HepG2 (cell line): Measurements from ENCODE around the gene SLC13A5. TPM values are rescaled to one million over a fixed set of nuclear protein-coding genes. Genes with fewer than 3 reads are reported as not detected.

Experiments used
- BORCS8-MEF2B ChIP-seq: sonication (generic); formaldehyde crosslinking; IDR thresholded peaks from 2 replicates; pipeline ENCODE4 v1.8.0; 2022; ENCODE audit warnings: mild to moderate bottlenecking, missing genetic modification reagents
- DNMT3B ChIP-seq: conservative IDR thresholded peaks from 2 replicates; pipeline ENCODE4 v1.6.1; 2016; ENCODE audit warnings: missing biosample characterization, control low read depth
- ELF4 ChIP-seq: sonication (generic); formaldehyde crosslinking; IDR thresholded peaks from 2 replicates; pipeline ENCODE4 v1.5.0; 2020; ENCODE audit warnings: missing genetic modification reagents, mild to moderate bottlenecking, moderate library complexity, borderline replicate concordance
- HDAC6 ChIP-seq: fragments of 200-600 bp; sonication (generic); IDR thresholded peaks from 2 replicates; pipeline ENCODE4 v1.7.0; 2017; ENCODE audit warnings: mild to moderate bottlenecking, antibody characterized with exemption, low read length, low read depth
- HNRNPK ChIP-seq: fragments of 200-400 bp; formaldehyde crosslinking; IDR thresholded peaks from 2 replicates; pipeline ENCODE4 v1.6.1; 2018; ENCODE audit warnings: low read length, low read depth, moderate library complexity, mild to moderate bottlenecking; ENCODE audit not compliant: poor library complexity, severe bottlenecking
- HOXA5 ChIP-seq: sonication (generic); formaldehyde crosslinking; IDR thresholded peaks from 2 replicates; pipeline ENCODE4 v1.4.0; 2020; ENCODE audit warnings: missing genetic modification reagents
- KDM2A ChIP-seq: sonication (generic); formaldehyde crosslinking; IDR thresholded peaks from 2 replicates; pipeline ENCODE4 v1.4.0; 2020; ENCODE audit warnings: low read depth, missing genetic modification reagents, borderline replicate concordance
- MLLT10 ChIP-seq: sonication (generic); formaldehyde crosslinking; IDR thresholded peaks from 2 replicates; pipeline ENCODE4 v1.4.0; 2020; ENCODE audit warnings: missing genetic modification reagents
- NFKB2 ChIP-seq: sonication (generic); formaldehyde crosslinking; IDR thresholded peaks from 2 replicates; pipeline ENCODE4 v1.4.0; 2020; ENCODE audit warnings: missing genetic modification reagents, borderline replicate concordance
- SNAPC4 ChIP-seq: sonication (generic); formaldehyde crosslinking; IDR thresholded peaks from 2 replicates; pipeline ENCODE4 v1.4.0; 2020; ENCODE audit warnings: mild to moderate bottlenecking, missing genetic modification reagents
- TBX2 ChIP-seq: sonication (generic); formaldehyde crosslinking; IDR thresholded peaks from 2 replicates; pipeline ENCODE4 v1.5.0; 2020; ENCODE audit warnings: missing genetic modification reagents, mild to moderate bottlenecking, borderline replicate concordance
- TEAD2 ChIP-seq: sonication (generic); formaldehyde crosslinking; IDR thresholded peaks from 2 replicates; pipeline ENCODE4 v1.9.0; 2021; ENCODE audit warnings: missing genetic modification reagents
- ZBTB39 ChIP-seq: sonication (generic); formaldehyde crosslinking; IDR thresholded peaks from 2 replicates; pipeline ENCODE4 v1.5.0; 2020; ENCODE audit warnings: missing genetic modification reagents
- ZBTB43 ChIP-seq: sonication (generic); formaldehyde crosslinking; conservative IDR thresholded peaks from 2 replicates; pipeline ENCODE4 v1.4.0; 2020; ENCODE audit warnings: missing genetic modification reagents
- ZFP82 ChIP-seq: sonication (generic); formaldehyde crosslinking; IDR thresholded peaks from 2 replicates; pipeline ENCODE4 v1.5.1; 2020; ENCODE audit warnings: mild to moderate bottlenecking, missing genetic modification reagents, borderline replicate concordance
- ZKSCAN5 ChIP-seq: sonication (generic); formaldehyde crosslinking; IDR thresholded peaks from 2 replicates; pipeline ENCODE4 v1.5.1; 2020; ENCODE audit warnings: mild to moderate bottlenecking, missing genetic modification reagents
- ZNF235 ChIP-seq: sonication (generic); formaldehyde crosslinking; IDR thresholded peaks from 2 replicates; pipeline ENCODE4 v1.8.1; 2023; ENCODE audit warnings: mild to moderate bottlenecking, missing genetic modification reagents, borderline replicate concordance
- ZNF446 ChIP-seq: sonication (generic); formaldehyde crosslinking; IDR thresholded peaks from 2 replicates; pipeline ENCODE4 v1.5.0; 2020; ENCODE audit warnings: mild to moderate bottlenecking, missing genetic modification reagents
- ZNF572 ChIP-seq: sonication (generic); formaldehyde crosslinking; IDR thresholded peaks from 2 replicates; pipeline ENCODE4 v1.5.1; 2020; ENCODE audit warnings: mild to moderate bottlenecking, missing genetic modification reagents
- polyA plus RNA-seq, 8 experiments: library from polyadenylated mRNA; depleted of rRNA in 3 of 8; stranded (reverse) in 7 of 8; unstranded in 1 of 8; fragments of >200 nt; fragmentation: Illumina TruSeq in 4 of 8; extraction: Trizol in 4 of 8; gene quantifications; 2 replicates each; pipeline versions ENCODE4 v1.2.1 to v1.2.3, GENCODE V29; 2011 to 2016; ENCODE audit warnings: low read depth in 4 of 8, missing spikeins in 1 of 8, mixed read lengths in 1 of 8; ENCODE audit not compliant: insufficient read depth in 1 of 8
- total RNA-seq, 5 experiments: library from RNA; depleted of rRNA; stranded (reverse); fragments of >200 nt; fragmentation: Illumina TruSeq; extraction: Trizol; gene quantifications; 2 replicates each; pipeline ENCODE4 v1.2.3, GENCODE V29; 2016; ENCODE audit warnings: low read depth in 1 of 5

The SLC13A5 gene
- total and polyA plus RNA-seq, 2 of the 13 experiments (the other 11 are each of a cell fraction or from before 2014, with no cell fraction given), result 42.8 to 310 TPM

DNA sequence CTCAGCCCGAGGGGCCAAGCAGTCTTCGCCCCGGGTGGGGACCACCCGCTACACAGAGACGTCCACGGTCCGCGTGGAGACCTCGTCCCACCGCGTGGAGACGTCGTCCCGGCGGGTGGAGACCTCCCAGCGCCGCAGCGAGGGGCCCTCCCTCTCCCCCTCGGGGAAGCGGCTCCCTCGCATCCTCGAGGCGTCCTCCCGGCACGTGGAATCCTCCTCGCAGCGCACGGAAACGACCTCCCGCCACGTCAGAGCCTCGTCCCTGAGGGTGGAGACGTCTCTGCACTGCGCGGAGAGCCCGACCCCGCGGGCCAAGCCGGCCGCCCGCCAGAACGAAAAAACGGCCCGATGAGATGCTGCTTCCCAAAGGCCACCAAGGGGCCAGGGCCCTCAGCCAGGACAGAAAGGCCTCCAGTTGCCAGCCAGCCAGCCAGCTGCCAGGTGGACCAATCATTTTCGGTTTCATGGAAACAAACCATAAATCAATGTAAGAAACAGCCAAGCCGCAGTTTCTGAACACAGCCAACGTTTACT, 61.2 kb downstream of the SLC13A5 start (continued):
- peak; percentile 97 for TF ChIP-seq SNAPC4 (CRISPR knock-in tag)
- TF ChIP-seq KDM2A (CRISPR knock-in tag), result peak; percentile 76; the same call in 1 of the 2 replicates
- peak; percentile 95 for TF ChIP-seq DNMT3B
- TF ChIP-seq HDAC6, result no peak
- TF ChIP-seq BORCS8-MEF2B, result peak; percentile 97
- TF ChIP-seq MLLT10 (CRISPR knock-in tag), result no peak
- TF ChIP-seq TBX2, result peak; percentile 96
- no peak; the same call in 1 of the 2 replicates for TF ChIP-seq ZKSCAN5 (CRISPR knock-in tag)
- TF ChIP-seq ZBTB39 (CRISPR knock-in tag), result peak; percentile 96
- TF ChIP-seq ZNF446, result peak; percentile 96
- TF ChIP-seq ZBTB43, result peak; percentile 73
- TF ChIP-seq NFKB2, result peak; percentile 99
- no peak for TF ChIP-seq HNRNPK
- TF ChIP-seq ELF4 (CRISPR knock-in tag), result peak; percentile 81; the same call in 1 of the 2 replicates
- TF ChIP-seq TEAD2 (CRISPR knock-in tag), result peak; percentile 54; the same call in 1 of the 2 replicates
- TF ChIP-seq ZNF572 (CRISPR knock-in tag), result peak; percentile 97
- TF ChIP-seq HOXA5 (CRISPR knock-in tag), result 0 out of 2 replicates have a peak, but pooled peaks have one; percentile 65
- TF ChIP-seq ZNF235, result peak; percentile 96; the same call in 1 of the 2 replicates
- peak; percentile 88; the same call in 1 of the 2 replicates for TF ChIP-seq ZFP82 (CRISPR knock-in tag)
